ENCODE measurements around the gene NNAT.

DNA sequence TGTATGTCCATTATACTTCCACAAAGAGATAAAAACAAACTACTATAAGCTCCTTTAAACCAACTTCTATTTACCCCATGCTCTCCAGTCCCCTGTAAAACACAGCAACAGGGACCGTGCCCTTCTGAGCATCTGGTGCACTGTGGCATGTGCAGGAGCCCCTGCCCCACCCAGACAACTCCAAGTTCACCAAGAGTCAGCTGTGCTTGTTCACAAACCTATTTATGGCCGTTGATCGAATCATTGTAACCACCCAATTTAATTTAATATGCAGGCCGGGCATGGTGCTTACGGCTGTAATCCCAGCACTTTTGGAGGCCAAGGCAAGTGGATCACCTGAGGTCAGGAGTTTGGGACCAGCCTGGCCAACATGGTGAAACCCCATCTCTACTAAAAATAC is 20.3 kb downstream of the NNAT start:
- TF ChIP-seq POLR2AphosphoS5 (IDR thresholded peaks at IDR 0.05; ENCODE audit: low read depth, low read length): no peak
- no peak for TF ChIP-seq POLR2A (IDR thresholded peaks at IDR 0.05; ENCODE audit: low read depth, low read length)
- TF ChIP-seq TAF1 (IDR thresholded peaks at IDR 0.05; ENCODE audit: borderline replicate concordance, low read depth, low read length): no peak

All from GM12892 (cell line).